Large intestine (tissue), 12 donors: ENCODE data around the gene ASB2. TPM values are rescaled to one million over a fixed set of nuclear protein-coding genes. Genes with fewer than 3 reads are reported as not detected.

Source experiments
- DNase-seq, 2 donors: peaks; one replicate each; pipeline versions ENCODE4 v3.0.0 to v3.0.0-alpha.2; 2013
- H3K27ac ChIP-seq: one replicate; pipeline ENCODE4 v1.5.1; 2013; ENCODE audit warnings: low read length
- H3K27me3 ChIP-seq: 2 replicates; pipeline ENCODE4 v1.6.1; 2013; ENCODE audit warnings: low read length; ENCODE audit not compliant: control insufficient read depth, insufficient read depth
- H3K36me3 ChIP-seq: 2 replicates; pipeline ENCODE4 v1.6.1; 2013; ENCODE audit warnings: low read length; ENCODE audit not compliant: control insufficient read depth, insufficient read depth
- H3K4me1 ChIP-seq: one replicate; pipeline ENCODE4 v1.6.1; 2013; ENCODE audit warnings: low read length; ENCODE audit not compliant: control insufficient read depth, insufficient read depth
- H3K4me3 ChIP-seq: one replicate; pipeline ENCODE4 v1.5.1; 2013; ENCODE audit warnings: low read length
- H3K9me3 ChIP-seq: one replicate; pipeline ENCODE4 v1.6.1; 2013; ENCODE audit warnings: mild to moderate bottlenecking, low read depth, low read length, moderate library complexity; ENCODE audit not compliant: control insufficient read depth
- WGBS: methylation state at CpG from one replicate; pipeline ENCODE4 v1.1.5; 2013; ENCODE audit warnings: low lambda C conversion rate; ENCODE audit not compliant: insufficient coverage; 5-methylcytosine and 5-hydroxymethylcytosine counted together
- long read RNA-seq, 11 donors: transcript quantifications; one replicate each; lab custom pipeline, GENCODE V29; 2026
- polyA plus RNA-seq: library from polyadenylated mRNA; unstranded; fragments of 120-200 nt; gene quantifications from one replicate; pipeline ENCODE4 v1.2.1, GENCODE V29; 2013

The ASB2 gene
- polyA plus RNA-seq = 12.1 TPM
- long read RNA-seq, donor 1, partial matches to known transcripts = 0 of 2 reads
- long read RNA-seq, donor 1, other reads (novel, unspliced or antisense) = 0 of 2 reads
- long read RNA-seq, donor 2, partial matches to known transcripts = 0 of 1 reads
- long read RNA-seq, donor 2, other reads (novel, unspliced or antisense) = 0 of 1 reads
- long read RNA-seq, donor 3 = 0 reads
- long read RNA-seq, donor 4 = 0 reads
- long read RNA-seq, donor 5, partial matches to known transcripts = 0 of 1 reads
- long read RNA-seq, donor 5, other reads (novel, unspliced or antisense) = 0 of 1 reads
- long read RNA-seq, donor 6, partial matches to known transcripts = 0 of 3 reads
- long read RNA-seq, donor 6, other reads (novel, unspliced or antisense) = 0 of 3 reads
- long read RNA-seq, donor 7, partial matches to known transcripts = 0 of 2 reads
- long read RNA-seq, donor 7, other reads (novel, unspliced or antisense) = 0 of 2 reads
- long read RNA-seq, donor 8, partial matches to known transcripts = 0 of 5 reads
- long read RNA-seq, donor 8, other reads (novel, unspliced or antisense) = 0 of 5 reads
- long read RNA-seq, donor 9, partial matches to known transcripts = 0 of 4 reads
- long read RNA-seq, donor 9, other reads (novel, unspliced or antisense) = 0 of 4 reads
- long read RNA-seq, donor 10, partial matches to known transcripts = 0 of 2 reads
- long read RNA-seq, donor 10, other reads (novel, unspliced or antisense) = 0 of 2 reads
- long read RNA-seq, donor 11, partial matches to known transcripts = 0 of 1 reads
- long read RNA-seq, donor 11, other reads (novel, unspliced or antisense) = 0 of 1 reads

GRCh38 chr14:93976477-93977057 is at the start of gene ASB2:
ASB2 (minus strand) TSS chr14:93976570; CDS start chr14:93964539, 12,031 bp downstream.
- Histone ChIP-seq H3K27ac (peak within 1 kb of the TSS; percentile 70), H3K27me3 (no peaks in the 10 kb centered on the region), H3K36me3 (no peaks in the 10 kb centered on the region), H3K4me1 (peaks cover 4% of the 10 kb centered on the region), H3K4me3 (peak within 1 kb of the TSS; percentile 34), H3K9me3 (no peaks in the 10 kb centered on the region)
- WGBS = 56% methylated on average over 3 of the region's 12 CpGs
- DNase-seq = peak in 1 of 2 donors; percentile 31

GRCh38 chr14:94025720-94026119 is 49.4 kb upstream of the ASB2 start:
- H3K27ac ChIP-seq = no peak overlapping the region
- no peak for DNase-seq
- H3K4me1 ChIP-seq = peaks cover 3% of the 10 kb centered on the region
- no peaks in the 10 kb centered on the region for H3K9me3 ChIP-seq
- no CpG with 5 or more reads among the region's 6 CpGs for WGBS
- no peaks in the 10 kb centered on the region for H3K27me3 ChIP-seq
- no peak overlapping the region for H3K4me3 ChIP-seq
- no peaks in the 10 kb centered on the region for H3K36me3 ChIP-seq

GRCh38 chr14:94024549-94024948 is 48.2 kb upstream of the ASB2 start:
- Histone ChIP-seq H3K4me1 (peaks cover 3% of the 10 kb centered on the region), H3K4me3 (no peak overlapping the region), H3K27ac (no peak overlapping the region), H3K9me3 (no peaks in the 10 kb centered on the region), H3K27me3 (no peaks in the 10 kb centered on the region), H3K36me3 (no peaks in the 10 kb centered on the region)
- DNase-seq = no peak
- no CpG with 5 or more reads among the region's 2 CpGs for WGBS

- peak; percentile 38 to 67 for DNase-seq
- Histone ChIP-seq H3K9me3 (no peaks in the 10 kb centered on the region), H3K4me1 (peaks cover 3% of the 10 kb centered on the region), H3K4me3 (no peak overlapping the region), H3K36me3 (no peaks in the 10 kb centered on the region), H3K27me3 (peaks cover 3% of the 10 kb centered on the region), H3K27ac (no peak overlapping the region)
- no CpG with 5 or more reads among the region's 10 CpGs for WGBS
These were observed 46.4 kb upstream of the ASB2 start for GRCh38 chr14:94022532-94023411.

GRCh38 chr14:94021416-94022157 is 45.2 kb upstream of the ASB2 start:
- WGBS = no CpG with 5 or more reads among the region's 10 CpGs
- no peaks in the 10 kb centered on the region for H3K36me3 ChIP-seq
- H3K27me3 ChIP-seq = peaks cover 5% of the 10 kb centered on the region
- no peak overlapping the region for H3K27ac ChIP-seq
- no peak overlapping the region for H3K4me3 ChIP-seq
- H3K4me1 ChIP-seq = peaks cover 3% of the 10 kb centered on the region
- no peak for DNase-seq
- H3K9me3 ChIP-seq = no peaks in the 10 kb centered on the region

GRCh38 chr14:94021001-94021400 is 44.6 kb upstream of the ASB2 start:
- H3K4me3 ChIP-seq = no peak overlapping the region
- no peaks in the 10 kb centered on the region for H3K36me3 ChIP-seq
- H3K4me1 ChIP-seq = peaks cover 3% of the 10 kb centered on the region
- WGBS = no CpG with 5 or more reads among the region's 2 CpGs
- no peak for DNase-seq
- H3K27ac ChIP-seq = no peak overlapping the region
- H3K27me3 ChIP-seq = peaks cover 5% of the 10 kb centered on the region
- H3K9me3 ChIP-seq = no peaks in the 10 kb centered on the region

GRCh38 chr14:94020267-94020666 is 43.9 kb upstream of the ASB2 start:
- DNase-seq = no peak
- Histone ChIP-seq H3K36me3 (no peaks in the 10 kb centered on the region), H3K4me3 (no peak overlapping the region), H3K9me3 (no peaks in the 10 kb centered on the region), H3K27me3 (peaks cover 10% of the 10 kb centered on the region), H3K27ac (no peak overlapping the region), H3K4me1 (peaks cover 3% of the 10 kb centered on the region)
- 85% methylated on average over 2 of the region's 4 CpGs for WGBS

- 45% methylated on average over 2 of the region's 6 CpGs for WGBS
- peaks cover 3% of the 10 kb centered on the region for H3K4me1 ChIP-seq
- no peaks in the 10 kb centered on the region for H3K9me3 ChIP-seq
- H3K27ac ChIP-seq = no peak overlapping the region
- H3K36me3 ChIP-seq = no peaks in the 10 kb centered on the region
- no peak for DNase-seq
- no peak overlapping the region for H3K4me3 ChIP-seq
- H3K27me3 ChIP-seq = peaks cover 14% of the 10 kb centered on the region
These were observed 43.0 kb upstream of the ASB2 start for GRCh38 chr14:94019329-94019728.

- H3K4me1 ChIP-seq = peaks cover 3% of the 10 kb centered on the region
- no peaks in the 10 kb centered on the region for H3K9me3 ChIP-seq
- WGBS = no CpG with 5 or more reads among the region's 8 CpGs
- H3K27ac ChIP-seq = no peak overlapping the region
- H3K4me3 ChIP-seq = no peak overlapping the region
- no peaks in the 10 kb centered on the region for H3K36me3 ChIP-seq
- peaks cover 15% of the 10 kb centered on the region for H3K27me3 ChIP-seq
- DNase-seq = no peak
These were observed 41.9 kb upstream of the ASB2 start for GRCh38 chr14:94018308-94018707.
